ENCODE measurements around the gene ZBTB21. TPM values are rescaled to one million over a fixed set of nuclear protein-coding genes. Genes with fewer than 3 reads are reported as not detected.

The ZBTB21 gene
- total and polyA plus RNA-seq, 10 donors, result 1.9 to 21.7 (median 14.0) TPM

DNA sequence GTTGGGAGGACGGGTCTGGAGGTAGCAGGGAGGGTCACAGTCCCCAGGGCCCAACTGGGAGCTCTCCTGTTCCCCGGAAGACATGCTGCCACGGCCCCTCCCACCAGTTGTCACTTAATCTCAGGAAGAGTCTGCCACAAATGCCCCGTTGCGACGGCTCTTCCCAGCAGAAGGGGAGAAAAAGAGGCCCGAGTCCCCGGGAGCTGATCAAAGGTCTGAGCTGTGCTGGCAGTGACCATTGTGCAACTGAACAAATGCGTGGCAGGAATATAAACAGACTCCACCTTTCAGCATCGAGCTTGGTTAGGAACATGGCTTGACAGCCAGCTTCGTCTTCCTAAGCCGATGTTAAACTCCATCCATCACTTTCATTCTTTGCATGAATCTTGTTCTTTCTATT, 27.8 kb upstream of the ZBTB21 start:
- H3K4me1 ChIP-seq, result peaks cover 0 to 15% (median 3%) of the 10 kb centered on the region in 6 donors
- 71 to 81% (median 74%) methylated on average over 12 of the region's 12 CpGs for WGBS, 5 donors
- intact Hi-C loops (cut with DNase I; ENCODE audit: low total_unique reads), result no loop called here
- no peaks in the 10 kb centered on the region for H3K36me3 ChIP-seq
- H3K27ac ChIP-seq, result no peak overlapping the region
- TF ChIP-seq POLR2A (IDR thresholded peaks at IDR 0.05) (no peak), POLR2AphosphoS5 (IDR thresholded peaks at IDR 0.05) (no peak), CTCF (IDR thresholded peaks at IDR 0.05 in 8 of 11, conservative IDR thresholded peaks at IDR 0.05 in 3 of 11) (no peak)
- DNase-seq, result peak; percentile 58
- no peaks in the 10 kb centered on the region for H3K9me3 ChIP-seq
- H3K4me3 ChIP-seq, result no peak overlapping the region
- H3K27me3 ChIP-seq (replicated peaks in 1 of 7), result no peaks in the 10 kb centered on the region

GRCh38 chr21:42037516-42037915, 27.4 kb upstream of the ZBTB21 start:
- no peak overlapping the region for H3K27ac ChIP-seq
- intact Hi-C loops (cut with DNase I; ENCODE audit: low total_unique reads), result no loop called here
- TF ChIP-seq POLR2A (IDR thresholded peaks at IDR 0.05), result no peak
- TF ChIP-seq CTCF (IDR thresholded peaks at IDR 0.05 in 8 of 11, conservative IDR thresholded peaks at IDR 0.05 in 3 of 11), result no peak
- no peak for TF ChIP-seq POLR2AphosphoS5 (IDR thresholded peaks at IDR 0.05)
- H3K4me3 ChIP-seq, result no peak overlapping the region
- peaks cover 0 to 15% (median 3%) of the 10 kb centered on the region in 6 donors for H3K4me1 ChIP-seq
- no peaks in the 10 kb centered on the region for H3K36me3 ChIP-seq
- no peaks in the 10 kb centered on the region for H3K9me3 ChIP-seq
- no peaks in the 10 kb centered on the region for H3K27me3 ChIP-seq (replicated peaks in 1 of 7)
- no peak for DNase-seq
- WGBS, 5 donors, result 75 to 85% (median 84%) methylated on average over 9 of the region's 9 CpGs

- no peak overlapping the region for H3K4me3 ChIP-seq
- no peak overlapping the region for H3K27ac ChIP-seq
- DNase-seq, result no peak
- no peaks in the 10 kb centered on the region for H3K27me3 ChIP-seq (replicated peaks in 1 of 7)
- no peaks in the 10 kb centered on the region for H3K36me3 ChIP-seq
- TF ChIP-seq POLR2AphosphoS5 (IDR thresholded peaks at IDR 0.05) (no peak), CTCF (IDR thresholded peaks at IDR 0.05 in 8 of 11, conservative IDR thresholded peaks at IDR 0.05 in 3 of 11) (no peak), POLR2A (IDR thresholded peaks at IDR 0.05) (no peak)
- 85 to 94% (median 91%) methylated on average over 2 of the region's 2 CpGs for WGBS, 5 donors
- intact Hi-C loops (cut with DNase I; ENCODE audit: low total_unique reads), result no loop called here
- no peaks in the 10 kb centered on the region for H3K9me3 ChIP-seq
- H3K4me1 ChIP-seq, result peaks cover 0 to 15% (median 3%) of the 10 kb centered on the region in 6 donors
These were observed 26.2 kb upstream of the ZBTB21 start for GRCh38 chr21:42036313-42036712.

DNA sequence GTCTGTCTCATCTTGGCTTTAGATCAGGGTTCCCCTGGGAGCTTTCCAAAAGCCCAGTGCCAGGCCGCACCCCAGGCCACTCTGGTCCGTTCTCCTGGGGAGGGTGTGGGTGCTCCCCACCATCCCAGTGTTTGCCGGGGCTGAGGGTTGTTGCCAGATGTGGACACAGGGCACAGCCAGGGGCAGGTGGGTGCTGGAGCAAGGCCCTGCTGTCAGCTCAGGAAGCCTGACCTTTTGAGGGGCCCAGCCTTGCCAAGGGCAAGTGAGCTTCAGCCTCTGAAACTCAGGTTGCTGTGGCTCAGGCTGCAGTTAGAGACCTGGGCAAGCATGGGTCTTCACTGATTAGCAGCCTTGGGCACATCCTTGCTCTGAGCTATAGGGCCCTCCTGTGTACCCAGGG, 22.8 kb upstream of the ZBTB21 start:
- TF ChIP-seq POLR2A (IDR thresholded peaks at IDR 0.05) (no peak), POLR2AphosphoS5 (IDR thresholded peaks at IDR 0.05) (no peak), CTCF (IDR thresholded peaks at IDR 0.05 in 8 of 11, conservative IDR thresholded peaks at IDR 0.05 in 3 of 11) (no peak)
- peak; percentile 54 for DNase-seq
- intact Hi-C loops (cut with DNase I; ENCODE audit: low total_unique reads), result no loop called here
- no peak overlapping the region for H3K4me3 ChIP-seq
- H3K36me3 ChIP-seq, result no peaks in the 10 kb centered on the region
- no peaks in the 10 kb centered on the region for H3K4me1 ChIP-seq
- no peaks in the 10 kb centered on the region for H3K27me3 ChIP-seq (replicated peaks in 1 of 7)
- H3K27ac ChIP-seq, result no peak overlapping the region
- WGBS, 5 donors, result 83 to 95% (median 90%) methylated on average over 3 of the region's 3 CpGs
- no peaks in the 10 kb centered on the region for H3K9me3 ChIP-seq

All from spleen (tissue), 11 donors.